Colonic mucosa (tissue), 4 donors: ENCODE data around the gene SNRPN. TPM values are rescaled to one million over a fixed set of nuclear protein-coding genes. Genes with fewer than 3 reads are reported as not detected.

ENCODE experiments used
- DNase-seq: peaks from one replicate; pipeline ENCODE4 v3.0.0-alpha.2; 2020
- H3K27ac ChIP-seq: fragments of 200-600 bp; one replicate; pipeline ENCODE4 v1.8.0; 2021
- H3K27me3 ChIP-seq: fragments of 200-600 bp; one replicate; pipeline ENCODE4 v1.8.0; 2021
- H3K36me3 ChIP-seq: fragments of 200-600 bp; one replicate; pipeline ENCODE4 v1.8.0; 2021
- H3K4me1 ChIP-seq: fragments of 200-600 bp; one replicate; pipeline ENCODE4 v1.8.0; 2021; ENCODE audit warnings: mild to moderate bottlenecking
- H3K4me3 ChIP-seq: fragments of 200-600 bp; one replicate; pipeline ENCODE4 v1.8.0; 2021
- H3K9ac ChIP-seq, 2 donors: one replicate each; pipeline ENCODE4 v1.7.0; 2013; ENCODE audit warnings: control low read depth in 2 of 2, low read depth in 2 of 2, low read length in 2 of 2
- H3K9me3 ChIP-seq: fragments of 200-600 bp; one replicate; pipeline ENCODE4 v1.8.0; 2021
- intact Hi-C: fragments of 100-400 bp; cut with DNase I; formaldehyde crosslinking; loops from one replicate; pipeline ENCODE4 v1.14.1; 2022
- total RNA-seq, 2 donors: library from RNA; stranded (reverse); fragmentation: NEBNext Ultra II Directional in 1 of 2; extraction: Animal tissue kit (Norgen Biotek cat#: 25700) in 1 of 2; gene quantifications; one replicate each; pipeline ENCODE4 v1.2.1, GENCODE V29; 2021
- TF ChIP-seq, protein P1 (sequence below): fragments of 200-600 bp; IDR thresholded peaks from one replicate; pipeline ENCODE4 v1.8.0; 2022; ENCODE audit warnings: antibody characterized with exemption, mild to moderate bottlenecking
- donor health status: healthy.
- donor health status: DM: no; HTN: no; CAD: no.
- donor health status: DM: no; HTN: no; CAD: no.

Gene SNRPN
- total RNA-seq, 2 donors from 2014 or later = 19.6 to 24.7 TPM

- Histone ChIP-seq H3K27me3 (no peaks in the 10 kb centered on the region), H3K27ac (peak overlapping the region; percentile 71), H3K9ac (peak overlapping the region; percentile 67 to 90), H3K9me3 (no peaks in the 10 kb centered on the region), H3K4me3 (peak overlapping the region; percentile 50), H3K36me3 (no peaks in the 10 kb centered on the region), H3K4me1 (no peaks in the 10 kb centered on the region)
- DNase-seq = peak; percentile 71
- TF ChIP-seq, protein P1, sequence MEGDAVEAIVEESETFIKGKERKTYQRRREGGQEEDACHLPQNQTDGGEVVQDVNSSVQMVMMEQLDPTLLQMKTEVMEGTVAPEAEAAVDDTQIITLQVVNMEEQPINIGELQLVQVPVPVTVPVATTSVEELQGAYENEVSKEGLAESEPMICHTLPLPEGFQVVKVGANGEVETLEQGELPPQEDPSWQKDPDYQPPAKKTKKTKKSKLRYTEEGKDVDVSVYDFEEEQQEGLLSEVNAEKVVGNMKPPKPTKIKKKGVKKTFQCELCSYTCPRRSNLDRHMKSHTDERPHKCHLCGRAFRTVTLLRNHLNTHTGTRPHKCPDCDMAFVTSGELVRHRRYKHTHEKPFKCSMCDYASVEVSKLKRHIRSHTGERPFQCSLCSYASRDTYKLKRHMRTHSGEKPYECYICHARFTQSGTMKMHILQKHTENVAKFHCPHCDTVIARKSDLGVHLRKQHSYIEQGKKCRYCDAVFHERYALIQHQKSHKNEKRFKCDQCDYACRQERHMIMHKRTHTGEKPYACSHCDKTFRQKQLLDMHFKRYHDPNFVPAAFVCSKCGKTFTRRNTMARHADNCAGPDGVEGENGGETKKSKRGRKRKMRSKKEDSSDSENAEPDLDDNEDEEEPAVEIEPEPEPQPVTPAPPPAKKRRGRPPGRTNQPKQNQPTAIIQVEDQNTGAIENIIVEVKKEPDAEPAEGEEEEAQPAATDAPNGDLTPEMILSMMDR = no peak
- intact Hi-C loops = loop anchor here (10.0 kb wide), 1 partner anchor 479 kb away; the partner anchor contains the start of gene UBE3A
Measured at GRCh38 chr15:24956111-24956838, 1.5 kb downstream of the SNRPN start.

GRCh38 chr15:24957691-24958090, 2.9 kb downstream of the SNRPN start:
- TF ChIP-seq, protein P1 = no peak
- Histone ChIP-seq H3K4me3 (no peak overlapping the region), H3K9me3 (no peaks in the 10 kb centered on the region), H3K4me1 (no peaks in the 10 kb centered on the region), H3K36me3 (no peaks in the 10 kb centered on the region), H3K27ac (no peak overlapping the region), H3K9ac (no peak overlapping the region), H3K27me3 (no peaks in the 10 kb centered on the region)
- no peak for DNase-seq
- intact Hi-C loops = loop anchor here (10.0 kb wide), 1 partner anchor 477 kb away; the partner anchor contains the start of gene UBE3A

DNA sequence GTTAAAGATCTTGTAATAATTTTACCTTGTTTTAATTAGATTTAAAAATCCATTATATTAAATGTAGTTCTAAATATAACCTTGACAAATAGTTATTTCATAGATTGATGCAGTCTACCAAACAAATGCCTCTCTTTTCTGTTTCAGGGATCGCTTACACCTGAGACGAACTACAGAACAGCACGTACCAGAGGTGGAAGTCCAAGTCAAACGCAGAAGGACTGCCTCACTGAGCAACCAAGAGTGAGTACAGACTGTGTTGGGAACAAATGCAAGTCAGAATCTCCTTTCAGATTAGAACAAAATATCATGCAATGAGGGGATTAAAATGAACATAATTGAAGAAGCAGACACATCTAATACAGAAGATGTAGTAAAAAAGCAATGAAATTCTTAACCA, 7.2 kb downstream of the SNRPN start:
- H3K9ac ChIP-seq = no peak overlapping the region
- DNase-seq = no peak
- no peaks in the 10 kb centered on the region for H3K36me3 ChIP-seq
- TF ChIP-seq, protein P1 = no peak
- no peak overlapping the region for H3K4me3 ChIP-seq
- no peaks in the 10 kb centered on the region for H3K27me3 ChIP-seq
- intact Hi-C loops = no loop called here
- no peak overlapping the region for H3K27ac ChIP-seq
- no peaks in the 10 kb centered on the region for H3K9me3 ChIP-seq
- H3K4me1 ChIP-seq = no peaks in the 10 kb centered on the region

DNA sequence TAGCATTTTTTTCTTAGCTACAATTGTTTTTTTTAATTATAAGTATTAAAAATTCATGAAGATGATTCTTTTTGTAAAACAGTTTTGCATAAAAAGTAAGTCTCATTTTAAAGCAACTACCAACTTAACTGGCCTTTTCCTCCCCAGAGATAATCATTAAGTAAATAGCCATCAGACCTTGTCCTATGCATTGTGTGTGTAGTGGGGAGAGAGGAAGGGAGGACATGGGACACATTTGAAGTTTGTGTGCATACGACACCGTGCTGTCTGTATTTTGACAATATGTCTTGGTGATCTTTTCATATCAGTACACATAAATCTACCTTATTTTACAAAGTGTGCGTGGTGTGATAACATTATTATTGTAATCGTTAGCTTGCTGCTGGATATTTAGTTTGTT, 8.1 kb downstream of the SNRPN start:
- no peaks in the 10 kb centered on the region for H3K9me3 ChIP-seq
- intact Hi-C loops = no loop called here
- TF ChIP-seq, protein P1 = no peak
- H3K36me3 ChIP-seq = no peaks in the 10 kb centered on the region
- H3K27ac ChIP-seq = no peak overlapping the region
- no peaks in the 10 kb centered on the region for H3K27me3 ChIP-seq
- DNase-seq = no peak
- no peaks in the 10 kb centered on the region for H3K4me1 ChIP-seq
- H3K9ac ChIP-seq = no peak overlapping the region
- H3K4me3 ChIP-seq = no peak overlapping the region

GRCh38 chr15:24966364-24967103, 11.7 kb downstream of the SNRPN start:
- TF ChIP-seq, protein P1 = no peak
- no peak for DNase-seq
- no peak overlapping the region for H3K27ac ChIP-seq
- no peaks in the 10 kb centered on the region for H3K9me3 ChIP-seq
- H3K9ac ChIP-seq = no peak overlapping the region
- intact Hi-C loops = no loop called here
- no peaks in the 10 kb centered on the region for H3K4me1 ChIP-seq
- H3K4me3 ChIP-seq = no peak overlapping the region
- no peaks in the 10 kb centered on the region for H3K27me3 ChIP-seq
- no peaks in the 10 kb centered on the region for H3K36me3 ChIP-seq
